C4-2B (cell line): Measurements from ENCODE around the gene PLCH2.

ENCODE experiments used
- CTCF ChIP-seq: fragments of 450-650 bp; conservative IDR thresholded peaks from 2 replicates; pipeline ENCODE4 v1.5.1; 2017; ENCODE audit warnings: mild to moderate bottlenecking
- ZFX ChIP-seq: fragments of 450-650 bp; IDR thresholded peaks from 2 replicates; pipeline ENCODE4 v1.6.1; 2017

GRCh38 chr1:2466958-2467554 is 9.0 kb upstream of the PLCH2 start:
- TF ChIP-seq CTCF (no peak), ZFX (no peak)
